ENCODE results near the gene CPNE4.

- TF ChIP-seq EZH2 (IDR thresholded peaks at IDR 0.05; ENCODE audit: borderline replicate concordance, low read length): no peak
- no peak for TF ChIP-seq CTCF (IDR thresholded peaks at IDR 0.05; ENCODE audit: low read length)
These were observed 230.2 kb downstream of the CPNE4 start for GRCh38 chr3:131804565-131805133.

Data from OCI-LY1 (cell line).